Tibial artery (tissue), 4 donors: ENCODE measurements around the gene CHIC2.

Experiments used
- DNase-seq, 2 donors: peaks; one replicate each; pipeline ENCODE4 v3.0.0-alpha.2; 2019
- H3K27ac ChIP-seq, 2 donors: fragments of 200-600 bp; sonication (generic) in 1 of 2; 1 replicate in 1 of 2; 2 replicates in 1 of 2; pipeline ENCODE4 v1.5.1; 2018 to 2019; ENCODE audit warnings: mild to moderate bottlenecking in 1 of 2
- H3K27me3 ChIP-seq, 2 donors: fragments of 200-600 bp; sonication (generic) in 1 of 2; one replicate each; pipeline versions ENCODE4 v1.5.1 to v1.6.0; 2016 to 2019
- H3K36me3 ChIP-seq, 3 donors: fragments of 200-600 bp; sonication (generic) in 2 of 3; one replicate each; pipeline ENCODE4 v1.5.1; 2016 to 2019; ENCODE audit warnings: mild to moderate bottlenecking in 2 of 3
- H3K4me1 ChIP-seq, 4 donors: fragments of 200-600 bp; sonication (generic) in 2 of 4; 1 replicate in 3 of 4; 2 replicates in 1 of 4; pipeline ENCODE4 v1.5.1; 2016 to 2019
- H3K4me3 ChIP-seq, 2 donors: fragments of 200-600 bp; sonication (generic) in 1 of 2; 1 replicate in 1 of 2; 2 replicates in 1 of 2; pipeline ENCODE4 v1.5.1; 2018 to 2019; ENCODE audit warnings: mild to moderate bottlenecking in 2 of 2
- H3K9me3 ChIP-seq, 3 donors: fragments of 200-600 bp; sonication (generic) in 1 of 3; one replicate each; pipeline ENCODE4 v1.5.1; 2016 to 2019
- intact Hi-C: fragments of 100-400 bp; cut with DNase I; formaldehyde crosslinking; loops from one replicate; pipeline ENCODE4 v1.15.0; 2023; ENCODE audit warnings: low total_unique reads
- TF ChIP-seq, protein P1 (sequence below), 2 experiments: fragments of 200-600 bp in 1 of 2; fragments of 450-650 bp in 1 of 2; IDR thresholded peaks; one replicate each; pipeline ENCODE4 v1.5.1; 2017 to 2019; ENCODE audit warnings: antibody characterized with exemption in 2 of 2, mild to moderate bottlenecking in 1 of 2, moderate library complexity in 1 of 2

Gene CHIC2

DNA sequence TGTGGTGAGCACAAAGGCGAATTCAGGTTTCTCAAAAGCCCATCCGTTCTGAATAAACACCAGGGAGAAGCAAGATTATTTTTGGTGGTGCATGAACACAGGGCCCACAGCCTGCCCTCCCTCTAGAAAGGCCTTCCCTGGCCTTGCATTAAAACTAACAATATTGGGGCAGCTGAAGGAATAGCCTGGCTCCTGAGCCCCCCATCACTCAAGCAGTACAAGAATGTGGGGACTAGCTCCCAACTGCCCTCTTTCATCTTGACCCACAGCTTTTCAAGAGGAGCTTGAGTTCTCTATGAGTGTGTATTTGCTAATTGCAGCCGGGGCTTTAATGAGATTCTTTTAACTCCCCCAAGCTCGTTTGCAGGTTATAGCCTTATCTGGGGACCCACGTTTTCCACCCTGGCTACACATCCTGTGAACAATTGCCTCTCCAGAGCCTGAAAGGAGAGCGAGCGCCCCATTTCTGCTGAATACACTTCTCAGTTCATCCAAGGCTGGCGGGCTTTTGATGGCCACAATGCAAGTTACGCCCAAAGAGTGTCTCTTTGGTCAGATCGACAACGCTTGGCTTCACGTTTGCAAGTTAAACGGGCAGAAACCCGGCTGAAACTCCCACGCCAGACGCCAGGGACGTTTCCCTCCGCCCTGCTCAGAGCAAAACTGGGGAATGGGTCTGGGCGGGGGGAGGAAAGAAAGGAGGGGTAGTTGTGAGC, 30.9 kb upstream of the CHIC2 start:
- TF ChIP-seq, protein P1, sequence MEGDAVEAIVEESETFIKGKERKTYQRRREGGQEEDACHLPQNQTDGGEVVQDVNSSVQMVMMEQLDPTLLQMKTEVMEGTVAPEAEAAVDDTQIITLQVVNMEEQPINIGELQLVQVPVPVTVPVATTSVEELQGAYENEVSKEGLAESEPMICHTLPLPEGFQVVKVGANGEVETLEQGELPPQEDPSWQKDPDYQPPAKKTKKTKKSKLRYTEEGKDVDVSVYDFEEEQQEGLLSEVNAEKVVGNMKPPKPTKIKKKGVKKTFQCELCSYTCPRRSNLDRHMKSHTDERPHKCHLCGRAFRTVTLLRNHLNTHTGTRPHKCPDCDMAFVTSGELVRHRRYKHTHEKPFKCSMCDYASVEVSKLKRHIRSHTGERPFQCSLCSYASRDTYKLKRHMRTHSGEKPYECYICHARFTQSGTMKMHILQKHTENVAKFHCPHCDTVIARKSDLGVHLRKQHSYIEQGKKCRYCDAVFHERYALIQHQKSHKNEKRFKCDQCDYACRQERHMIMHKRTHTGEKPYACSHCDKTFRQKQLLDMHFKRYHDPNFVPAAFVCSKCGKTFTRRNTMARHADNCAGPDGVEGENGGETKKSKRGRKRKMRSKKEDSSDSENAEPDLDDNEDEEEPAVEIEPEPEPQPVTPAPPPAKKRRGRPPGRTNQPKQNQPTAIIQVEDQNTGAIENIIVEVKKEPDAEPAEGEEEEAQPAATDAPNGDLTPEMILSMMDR (IDR thresholded peaks at IDR 0.05) = no peak
- Histone ChIP-seq H3K4me3 (no peak overlapping the region), H3K4me1 (peaks cover 0 to 32% (median 26%) of the 10 kb centered on the region in 4 donors), H3K27me3 (peaks cover 0 to 62% of the 10 kb centered on the region in 2 donors), H3K36me3 (no peaks in the 10 kb centered on the region), H3K9me3 (no peaks in the 10 kb centered on the region), H3K27ac (no peak overlapping the region)
- intact Hi-C loops = no loop called here
- DNase-seq = no peak

- intact Hi-C loops = no loop called here
- no peaks in the 10 kb centered on the region for H3K36me3 ChIP-seq
- TF ChIP-seq, protein P1 (IDR thresholded peaks at IDR 0.05) = no peak
- no peak overlapping the region for H3K4me3 ChIP-seq
- H3K27ac ChIP-seq = no peak overlapping the region
- peaks cover 0 to 53% of the 10 kb centered on the region in 2 donors for H3K27me3 ChIP-seq
- peaks cover 0 to 24% (median 17%) of the 10 kb centered on the region in 4 donors for H3K4me1 ChIP-seq
- DNase-seq = no peak
- no peaks in the 10 kb centered on the region for H3K9me3 ChIP-seq
Observed at GRCh38 chr4:54094451-54094850, 30.0 kb upstream of the CHIC2 start.

- no peak for DNase-seq
- Histone ChIP-seq H3K9me3 (no peaks in the 10 kb centered on the region), H3K36me3 (no peaks in the 10 kb centered on the region), H3K4me3 (no peak overlapping the region), H3K27ac (no peak overlapping the region), H3K4me1 (peaks cover 0 to 20% (median 15%) of the 10 kb centered on the region in 4 donors), H3K27me3 (peaks cover 0 to 45% of the 10 kb centered on the region in 2 donors)
- intact Hi-C loops = no loop called here
- TF ChIP-seq, protein P1 (IDR thresholded peaks at IDR 0.05) = no peak
Observed at GRCh38 chr4:54093324-54094240, 29.2 kb upstream of the CHIC2 start.

- Histone ChIP-seq H3K4me1 (peaks cover 0 to 20% (median 15%) of the 10 kb centered on the region in 4 donors), H3K9me3 (no peaks in the 10 kb centered on the region), H3K4me3 (peak overlapping the region; percentile 50 to 56), H3K36me3 (no peaks in the 10 kb centered on the region), H3K27ac (peak overlapping the region; percentile 1 to 45), H3K27me3 (peaks cover 0 to 37% of the 10 kb centered on the region in 2 donors)
- TF ChIP-seq, protein P1 (IDR thresholded peaks at IDR 0.05) = no peak
- no peak for DNase-seq
- intact Hi-C loops = no loop called here
Observed at GRCh38 chr4:54092405-54093323, 28.3 kb upstream of the CHIC2 start.
